HG03442 (cell line): ENCODE data around the gene SERGEF.

ENCODE experiments used
- ATAC-seq: cut with Tn5 transposase; IDR thresholded peaks from one replicate; pipeline ENCODE4 v1.9.1; 2021; ENCODE audit warnings: mild to moderate bottlenecking, moderate library complexity; ENCODE audit not compliant: unreplicated experiment

The SERGEF gene

DNA sequence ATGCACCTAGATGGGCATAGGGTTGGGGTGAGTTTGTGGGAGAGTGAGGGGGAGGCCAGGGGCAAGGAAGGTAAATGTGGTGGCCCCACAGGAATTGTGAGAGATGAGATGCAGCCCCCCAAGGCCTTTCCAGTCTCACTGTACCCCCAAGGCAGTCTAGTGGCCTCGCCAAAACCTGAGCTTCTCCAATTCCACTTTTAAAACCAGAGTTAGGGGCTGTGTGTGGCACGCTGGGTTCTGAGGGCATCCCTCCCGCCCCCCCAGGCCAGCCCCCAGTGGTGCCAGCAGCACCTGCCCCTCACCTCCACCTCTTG is 237.9 kb downstream of the SERGEF start:
- no peak for ATAC-seq

DNA sequence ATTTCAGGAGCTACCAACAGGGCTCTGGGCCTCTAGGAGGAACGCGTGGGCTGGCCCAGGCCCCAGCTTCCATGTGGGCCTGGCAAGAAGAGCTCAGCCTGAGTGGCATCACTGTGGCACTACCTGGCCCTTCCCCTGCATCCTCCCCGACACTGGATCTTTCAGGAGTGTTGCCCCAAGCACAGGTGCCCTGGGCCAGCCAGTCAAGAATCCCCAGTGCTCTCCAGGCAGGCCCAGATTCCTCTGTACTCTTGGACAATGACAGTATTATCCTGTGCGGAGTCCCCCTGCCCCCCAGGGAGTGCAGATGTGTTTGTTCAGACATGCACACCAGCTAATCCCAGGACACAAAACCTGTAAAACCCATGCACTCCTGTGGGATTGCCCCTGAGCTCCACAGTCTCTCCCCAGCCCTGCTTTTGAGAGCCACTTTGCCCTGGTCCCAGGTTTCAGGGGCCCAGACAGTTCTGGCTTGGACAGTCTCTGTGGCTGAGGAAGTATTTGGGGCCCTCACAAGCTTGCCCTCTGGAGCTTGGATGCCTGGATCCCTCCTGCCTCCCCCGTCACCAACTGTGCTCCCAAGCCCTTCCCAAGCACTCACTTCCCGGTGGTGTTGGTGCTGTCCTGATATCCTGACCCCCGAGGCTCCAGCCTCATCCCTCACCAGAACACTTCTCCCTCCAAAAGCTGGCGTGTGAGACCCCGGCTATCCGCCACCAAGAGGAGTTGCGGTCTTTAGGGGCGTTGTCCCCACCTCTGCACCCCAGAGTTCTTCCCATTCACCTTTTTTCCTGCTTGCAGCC is 238.4 kb downstream of the SERGEF start:
- no peak for ATAC-seq

DNA sequence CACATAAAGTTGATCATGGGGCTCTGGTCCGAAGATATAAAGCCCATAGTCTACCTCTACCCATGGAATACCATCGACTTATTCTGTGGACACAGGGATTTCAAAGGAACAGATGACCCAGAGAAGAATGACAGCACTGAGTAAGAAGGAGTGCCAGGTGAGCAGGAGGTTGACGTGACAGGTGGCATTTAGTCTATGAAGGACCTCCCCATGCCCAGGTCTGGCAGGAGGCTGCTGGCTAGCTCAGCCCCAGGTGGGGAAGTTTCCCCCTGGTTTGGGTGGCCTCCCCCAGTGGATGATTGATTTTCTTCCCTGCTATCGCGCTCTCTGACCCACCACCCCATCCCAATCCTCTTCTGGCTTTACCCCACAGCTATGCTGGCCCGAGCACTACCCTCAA is 239.2 kb downstream of the SERGEF start:
- no peak for ATAC-seq

DNA sequence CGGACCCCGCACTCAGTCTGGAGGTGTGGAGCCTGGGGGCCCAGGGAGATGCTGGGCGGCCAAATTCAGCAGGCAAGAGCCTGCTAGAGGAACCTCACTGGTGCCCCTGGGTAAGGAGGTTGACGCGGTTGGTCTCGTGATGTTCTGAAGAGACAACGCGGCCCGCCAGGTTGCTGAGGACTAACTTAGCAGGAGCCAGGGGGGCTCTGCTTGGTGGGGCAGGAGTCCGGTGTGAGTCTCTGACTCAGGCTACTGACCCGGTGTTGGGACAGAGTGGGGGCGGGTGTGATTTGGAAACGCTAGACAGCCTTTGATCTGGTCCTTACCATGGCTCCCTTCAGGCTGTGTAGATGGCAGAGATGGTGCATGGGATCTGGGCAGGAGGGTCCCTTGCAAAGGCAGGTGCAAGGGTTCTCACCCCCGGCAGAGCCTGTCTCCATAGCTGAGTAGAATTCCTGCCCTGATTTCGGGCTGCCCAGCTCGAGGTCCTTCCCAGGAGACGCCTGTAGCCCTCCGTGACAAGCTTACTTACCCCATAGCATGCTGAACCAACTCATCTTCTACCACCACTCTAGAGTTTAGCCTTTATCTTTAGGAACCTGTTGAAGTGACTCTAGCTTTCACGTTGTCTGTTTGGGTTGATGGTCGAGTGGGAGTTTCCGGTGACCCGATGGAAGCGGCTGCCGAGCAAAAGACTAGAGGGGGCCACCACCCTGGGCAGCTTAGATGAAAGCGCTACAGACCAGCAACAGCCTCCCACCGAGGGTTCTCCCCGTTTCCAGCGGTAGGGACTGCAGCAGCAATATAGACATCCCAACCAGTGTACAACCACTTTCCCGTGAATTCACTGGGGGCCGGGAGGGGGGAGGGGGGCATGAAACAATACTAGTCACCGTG is 239.9 kb downstream of the SERGEF start:
- no peak for ATAC-seq

DNA sequence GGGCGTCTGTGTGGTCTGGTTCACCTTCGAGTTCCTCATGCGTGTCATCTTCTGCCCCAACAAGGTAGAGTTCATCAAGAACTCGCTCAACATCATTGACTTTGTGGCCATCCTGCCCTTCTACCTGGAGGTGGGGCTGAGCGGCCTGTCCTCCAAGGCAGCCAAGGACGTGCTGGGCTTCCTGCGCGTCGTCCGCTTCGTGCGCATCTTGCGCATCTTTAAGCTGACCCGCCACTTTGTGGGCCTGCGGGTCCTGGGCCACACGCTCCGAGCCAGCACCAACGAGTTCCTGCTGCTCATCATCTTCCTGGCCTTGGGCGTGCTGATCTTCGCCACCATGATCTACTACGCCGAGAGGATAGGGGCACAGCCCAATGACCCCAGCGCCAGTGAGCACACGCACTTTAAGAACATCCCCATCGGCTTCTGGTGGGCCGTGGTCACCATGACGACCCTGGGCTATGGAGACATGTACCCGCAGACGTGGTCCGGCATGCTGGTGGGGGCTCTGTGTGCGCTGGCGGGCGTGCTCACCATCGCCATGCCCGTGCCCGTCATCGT is 240.9 kb downstream of the SERGEF start:
- ATAC-seq, result no peak

DNA sequence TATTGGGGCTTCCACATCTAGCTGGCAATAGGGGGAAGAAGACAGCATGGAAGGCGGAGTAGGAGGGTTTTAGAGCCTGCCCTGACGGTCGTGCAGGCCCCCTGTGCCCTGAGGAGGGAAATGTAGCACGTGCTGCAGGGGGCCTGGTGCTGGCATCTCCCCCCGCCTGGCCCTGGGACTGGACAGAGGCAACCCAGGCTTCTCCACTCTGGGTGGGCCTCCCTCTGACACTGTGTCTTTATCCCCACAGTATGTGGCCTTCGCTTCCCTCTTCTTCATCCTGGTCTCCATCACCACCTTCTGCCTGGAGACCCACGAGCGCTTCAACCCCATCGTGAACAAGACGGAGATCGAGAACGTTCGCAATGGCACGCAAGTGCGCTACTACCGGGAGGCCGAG is 241.4 kb downstream of the SERGEF start:
- no peak for ATAC-seq

DNA sequence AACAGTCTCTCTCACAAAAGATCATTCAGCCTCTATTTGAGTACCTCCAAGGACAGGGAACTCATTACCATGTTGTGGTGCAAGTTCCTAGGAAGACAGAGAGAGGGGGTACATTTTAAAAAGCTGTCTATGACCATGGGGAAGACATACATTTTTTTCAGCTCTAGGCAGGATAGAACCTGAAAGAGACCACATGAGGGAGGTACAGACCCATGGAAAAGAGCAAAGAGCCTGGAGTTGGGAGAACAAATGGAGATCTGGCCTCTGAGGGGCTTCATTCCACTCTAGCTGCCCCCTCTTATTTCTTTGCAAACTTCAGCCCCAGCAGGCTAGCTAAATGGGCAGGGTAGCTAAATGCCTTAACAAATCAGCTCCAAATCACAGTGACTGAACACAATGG is 241.9 kb downstream of the SERGEF start:
- ATAC-seq, result no peak

DNA sequence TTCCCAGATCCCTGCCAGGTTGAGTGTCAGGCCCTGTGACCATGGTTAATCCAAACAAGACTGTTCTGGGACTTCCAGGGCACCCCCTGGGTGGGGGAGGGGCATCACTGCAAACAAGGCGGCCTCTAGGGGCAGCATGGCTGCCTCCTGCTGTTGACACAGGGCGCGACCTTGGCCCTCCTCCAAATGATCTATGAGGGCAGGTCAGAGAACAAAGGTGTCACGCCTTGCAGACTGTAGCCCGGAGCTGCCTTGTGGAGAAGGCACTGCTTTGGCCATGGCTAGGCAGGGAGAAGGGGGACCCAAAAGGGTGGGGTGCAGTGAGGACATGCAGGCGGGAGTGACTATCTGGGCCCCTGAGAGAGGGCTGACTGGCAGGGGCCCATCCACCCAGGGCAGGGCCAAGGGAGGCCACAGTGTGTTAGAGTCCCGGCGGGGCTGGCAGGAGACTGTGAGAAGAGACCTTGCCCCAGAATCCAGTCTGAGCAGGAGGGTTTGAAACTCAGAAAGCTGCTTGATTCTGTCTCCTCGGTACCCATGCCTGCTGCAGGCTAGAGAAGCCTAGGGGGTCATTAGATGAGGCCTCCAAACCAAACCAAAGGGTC is 242.7 kb downstream of the SERGEF start:
- no peak for ATAC-seq

DNA sequence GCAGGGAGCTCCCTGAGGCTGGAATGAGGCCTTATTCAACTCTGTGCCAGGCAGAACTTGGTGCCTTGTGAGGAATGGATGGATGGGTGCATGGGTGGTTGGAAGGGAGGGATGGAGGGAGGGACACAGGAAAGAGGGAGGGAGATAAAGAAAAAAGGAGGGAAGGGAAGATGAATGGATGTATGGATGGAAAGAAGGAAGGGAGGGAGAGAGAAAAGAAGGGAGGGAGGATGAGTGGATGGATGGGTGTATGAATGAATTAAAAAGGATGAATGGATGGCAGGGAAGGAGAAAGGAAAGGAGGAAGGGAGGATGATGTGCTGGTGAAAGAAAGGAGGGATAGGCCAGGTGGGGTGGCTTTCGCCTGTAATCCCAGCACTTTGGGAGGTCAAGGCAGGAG is 243.6 kb downstream of the SERGEF start:
- ATAC-seq, result no peak

DNA sequence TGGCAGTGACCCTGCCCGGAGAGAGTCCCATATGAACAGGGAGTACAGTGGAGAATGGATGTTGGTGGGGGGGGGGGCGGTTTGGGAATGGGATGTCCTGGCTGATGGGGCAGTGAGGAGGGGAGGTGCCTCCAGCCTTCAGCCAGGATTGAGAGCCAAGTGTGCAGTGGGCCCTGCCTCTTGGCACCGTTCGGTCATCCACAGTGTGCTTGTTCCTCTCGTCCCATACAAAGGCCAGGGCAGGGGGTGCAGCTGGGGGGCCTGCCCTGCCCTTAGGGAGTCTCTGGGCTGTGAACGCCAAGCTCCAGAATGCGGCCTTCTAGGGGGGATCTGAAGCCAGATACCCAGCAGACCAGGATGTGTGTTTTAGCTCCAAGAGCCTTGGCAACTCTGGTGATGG is 244.3 kb downstream of the SERGEF start:
- ATAC-seq, result no peak

DNA sequence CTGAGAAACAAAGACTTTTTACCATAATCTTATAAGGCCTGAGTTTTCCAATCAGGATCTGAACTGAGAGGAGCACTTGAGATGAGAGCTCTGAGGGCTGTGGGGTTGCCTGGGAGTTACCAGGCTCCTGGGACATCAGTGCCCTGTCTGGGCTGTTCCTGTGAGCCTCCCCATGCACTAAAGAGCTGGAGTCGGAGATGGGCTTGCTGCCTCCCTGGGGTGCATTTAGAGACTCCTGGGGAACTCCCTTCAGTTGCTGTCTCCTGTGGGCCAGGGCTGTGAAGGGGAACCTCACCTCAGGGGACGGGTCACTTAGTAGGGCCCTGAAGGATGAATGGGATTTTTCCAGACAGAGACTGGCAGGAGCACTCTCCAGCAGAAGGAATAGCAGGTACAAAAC is 244.9 kb downstream of the SERGEF start:
- ATAC-seq, result no peak

DNA sequence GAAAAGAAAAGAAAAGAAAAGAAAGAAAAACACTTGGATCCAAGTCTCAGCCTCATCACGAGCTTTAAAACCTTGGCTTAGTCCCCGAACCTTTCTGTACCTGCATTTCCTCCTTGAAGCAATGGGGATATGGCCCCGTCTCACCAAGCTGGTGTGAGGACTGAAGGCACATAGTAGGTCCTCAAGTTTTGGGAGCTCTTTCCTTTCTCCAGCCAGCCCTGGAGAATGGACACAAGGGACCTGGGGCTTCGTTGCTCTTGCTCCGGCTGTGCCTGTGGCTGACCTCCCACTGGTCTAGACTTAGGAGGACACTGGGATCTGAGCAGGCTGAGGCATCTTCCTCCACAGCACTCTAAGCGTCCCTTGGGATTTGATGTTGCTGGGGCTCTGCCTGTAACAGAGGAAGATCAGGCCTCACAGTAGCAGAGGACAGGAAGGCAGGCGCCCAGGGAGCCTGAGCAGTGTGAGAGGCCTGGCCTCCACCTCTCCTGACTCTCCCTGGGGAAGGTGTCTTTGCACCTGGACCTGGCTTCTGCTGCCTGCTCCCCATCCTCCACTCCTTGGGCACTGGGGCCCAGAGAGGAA is 245.5 kb downstream of the SERGEF start:
- no peak for ATAC-seq

DNA sequence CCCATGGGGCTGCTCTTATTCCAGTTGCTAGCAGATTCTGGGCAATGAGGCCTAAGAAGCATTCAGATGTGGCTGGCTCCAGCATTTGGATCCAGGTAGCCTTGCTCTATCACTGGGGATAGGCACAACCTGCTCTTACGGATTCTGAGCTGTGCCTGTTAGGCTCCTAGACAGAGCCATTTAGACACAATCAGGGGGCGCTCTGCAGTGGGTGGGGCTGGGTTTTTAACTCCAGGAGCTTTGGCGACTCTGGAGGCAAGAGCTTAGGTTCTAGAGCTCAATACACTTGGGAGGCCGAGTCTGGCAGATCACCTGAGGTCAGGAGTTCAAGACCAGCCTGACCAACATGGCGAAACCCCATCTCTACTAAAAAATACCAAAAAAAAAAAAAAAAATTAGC is 246.3 kb downstream of the SERGEF start:
- ATAC-seq, result no peak

DNA sequence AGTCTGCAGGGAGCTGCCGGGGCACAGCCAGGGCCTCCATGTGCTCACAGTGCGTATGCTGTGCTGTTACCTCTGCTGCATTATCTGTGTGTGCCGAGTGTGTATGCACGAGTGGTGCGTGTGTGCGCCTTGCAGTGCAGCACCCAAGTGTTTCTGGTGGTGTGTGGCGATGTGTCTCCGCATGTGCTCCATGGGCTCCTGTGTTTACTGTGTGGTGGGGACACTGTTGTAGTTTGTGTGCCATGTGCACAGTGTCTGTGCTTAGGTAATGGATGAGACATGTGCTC is 246.8 kb downstream of the SERGEF start:
- ATAC-seq, result no peak

DNA sequence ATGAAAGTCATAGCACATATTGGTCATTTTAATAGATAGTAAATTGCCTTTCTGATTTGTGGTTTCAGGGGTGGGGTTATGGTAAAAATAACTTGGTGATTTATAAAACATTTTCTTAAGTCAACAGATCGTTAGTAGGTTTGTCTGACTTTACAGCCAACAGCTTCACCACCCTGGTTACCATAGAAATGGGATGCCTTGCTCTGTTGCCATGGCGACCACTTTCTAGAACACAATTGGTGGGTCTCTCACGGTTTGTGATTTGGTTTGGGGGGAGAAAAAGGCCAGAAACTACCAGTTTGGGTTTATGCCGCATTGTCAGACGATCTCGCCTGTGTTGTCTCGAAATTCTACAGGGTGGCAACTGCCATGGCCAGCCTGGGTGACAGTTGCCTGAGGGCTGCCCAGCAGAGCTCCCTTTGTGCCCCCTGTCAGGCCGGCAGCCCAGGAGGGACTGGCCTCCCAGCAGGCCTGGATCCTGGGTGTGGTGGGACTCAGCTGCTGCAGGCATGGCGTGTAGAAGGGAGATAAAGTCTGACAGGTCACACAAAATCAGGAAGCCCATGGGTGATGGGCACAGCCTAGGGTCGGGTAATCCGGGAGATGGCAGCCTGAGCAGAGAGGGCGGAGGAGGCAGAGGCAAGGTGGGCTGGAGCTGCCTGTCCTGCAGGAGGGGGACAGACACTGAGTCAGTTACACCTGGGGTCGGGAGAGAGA is 247.3 kb downstream of the SERGEF start:
- no peak for ATAC-seq

DNA sequence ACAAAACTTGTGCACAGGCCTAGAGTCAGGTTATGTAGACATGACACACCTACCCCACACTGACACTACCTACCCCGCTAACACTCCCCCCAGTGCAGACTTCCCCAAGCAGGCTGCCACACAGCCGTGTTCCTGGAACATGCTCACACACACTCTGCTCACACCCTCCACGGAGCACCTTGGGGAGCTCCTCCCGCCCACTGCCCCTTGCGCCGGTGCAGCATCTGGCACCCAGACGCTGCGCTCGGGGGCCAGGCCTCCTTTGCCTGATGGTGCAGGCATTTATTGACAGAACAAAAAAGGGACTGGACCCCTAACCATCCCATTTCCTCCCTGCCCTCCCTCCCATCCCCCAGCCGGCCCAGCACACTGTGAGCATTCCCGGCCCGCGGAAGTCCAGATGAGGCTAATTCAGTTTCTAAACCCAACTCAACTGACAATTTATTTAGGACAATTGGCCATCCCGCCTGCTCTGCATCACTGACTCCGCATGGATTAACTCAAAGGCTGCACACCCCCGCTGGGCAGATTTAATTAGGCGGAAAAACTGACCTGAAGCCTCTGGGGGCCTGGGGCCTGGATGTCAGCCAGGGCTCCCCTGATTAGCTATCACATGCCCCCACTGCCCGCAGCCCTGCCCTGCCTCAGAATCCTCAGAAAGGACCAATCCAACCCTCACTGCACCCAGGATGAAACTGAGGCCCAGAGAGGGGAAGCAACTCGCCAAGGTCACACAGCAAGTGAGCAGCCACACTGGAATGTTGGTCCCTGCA is 248.2 kb downstream of the SERGEF start:
- no peak for ATAC-seq

DNA sequence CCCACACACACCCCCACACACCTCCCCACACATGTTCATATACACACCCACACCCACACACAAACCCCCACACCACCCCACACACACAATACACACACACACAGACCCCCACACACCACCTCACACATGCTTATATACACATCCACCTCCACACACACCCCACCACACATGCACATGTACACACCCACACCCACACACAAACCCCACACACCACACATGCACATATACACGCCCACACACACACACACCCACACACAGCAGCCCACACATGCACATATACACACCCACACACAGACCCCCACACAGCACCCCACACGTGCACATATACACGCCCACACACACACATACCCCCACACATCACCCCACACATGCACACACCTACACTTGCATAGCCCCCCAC is 249.1 kb downstream of the SERGEF start:
- no peak for ATAC-seq

DNA sequence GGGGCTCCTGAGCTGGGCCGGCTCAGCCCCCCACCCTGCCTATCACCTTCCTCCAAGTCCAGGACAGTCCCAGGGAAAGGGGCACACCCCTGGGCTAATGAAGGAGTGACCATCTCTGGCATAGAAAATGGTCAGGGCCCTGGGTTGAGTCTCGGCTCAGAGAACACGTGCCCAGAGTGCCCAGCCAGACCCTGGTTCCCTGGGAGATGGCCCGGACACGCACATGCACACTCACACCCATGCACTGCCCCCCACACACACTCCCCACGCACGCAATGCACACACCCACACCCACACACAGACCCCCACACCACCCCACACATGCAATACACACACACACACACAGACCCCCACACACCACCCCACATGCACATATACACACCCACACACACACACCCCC is 249.6 kb downstream of the SERGEF start:
- no peak for ATAC-seq

DNA sequence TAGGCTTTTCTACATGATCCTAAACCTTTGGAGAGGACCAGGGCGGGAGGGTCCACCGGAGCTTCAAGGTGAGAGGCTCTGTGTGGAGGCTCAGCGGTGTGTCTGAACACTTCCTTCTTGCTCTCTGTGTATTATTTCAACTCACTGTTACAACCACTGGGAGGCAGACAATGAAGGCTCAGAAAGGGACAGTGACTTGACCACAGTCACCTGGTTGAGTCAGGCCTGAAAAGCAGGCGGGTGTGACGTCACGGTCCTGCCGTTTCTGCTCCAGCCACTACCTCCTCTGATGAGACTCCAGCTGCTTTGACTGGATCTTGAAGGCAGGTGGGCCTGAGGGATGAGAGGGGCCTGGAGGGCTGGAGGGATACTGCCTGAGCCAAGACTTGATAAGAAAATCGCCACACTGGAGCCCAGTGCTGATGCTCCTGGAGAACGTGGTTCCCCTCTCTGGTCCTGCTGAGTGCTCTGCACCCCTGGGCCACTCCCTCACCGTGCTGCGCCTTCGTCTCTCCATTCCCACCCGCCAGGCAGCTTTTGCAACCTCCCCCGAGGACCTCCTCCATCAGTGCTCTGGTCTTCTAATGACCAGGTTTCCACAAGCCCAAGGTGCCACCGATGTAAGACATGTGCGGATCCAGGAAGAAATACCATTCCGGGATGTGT is 250.4 kb downstream of the SERGEF start:
- no peak for ATAC-seq
